Renal pelvis (tissue), 4 donors: Measurements from ENCODE around the gene FGFR3. TPM values are rescaled to one million over a fixed set of nuclear protein-coding genes. Genes with fewer than 3 reads are reported as not detected.

Experiments
- DNase-seq: peaks from one replicate; pipeline ENCODE4 v3.0.0-alpha.2; 2013
- polyA plus RNA-seq, 3 donors: library from polyadenylated mRNA; unstranded; fragments of 120-200 nt; gene quantifications; one replicate each; pipeline ENCODE4 v1.2.1, GENCODE V29; 2013; ENCODE audit not compliant: insufficient read length in 3 of 3

The FGFR3 gene
- polyA plus RNA-seq, 3 donors, result 106 to 147 (median 144) TPM

- no peak for DNase-seq
Measured at GRCh38 chr4:1767770-1768366, 25.2 kb upstream of the FGFR3 start.

- DNase-seq, result no peak
Measured at GRCh38 chr4:1768367-1769034, 24.6 kb upstream of the FGFR3 start.

- no peak for DNase-seq
Measured at GRCh38 chr4:1769692-1770091, 23.4 kb upstream of the FGFR3 start.

DNA sequence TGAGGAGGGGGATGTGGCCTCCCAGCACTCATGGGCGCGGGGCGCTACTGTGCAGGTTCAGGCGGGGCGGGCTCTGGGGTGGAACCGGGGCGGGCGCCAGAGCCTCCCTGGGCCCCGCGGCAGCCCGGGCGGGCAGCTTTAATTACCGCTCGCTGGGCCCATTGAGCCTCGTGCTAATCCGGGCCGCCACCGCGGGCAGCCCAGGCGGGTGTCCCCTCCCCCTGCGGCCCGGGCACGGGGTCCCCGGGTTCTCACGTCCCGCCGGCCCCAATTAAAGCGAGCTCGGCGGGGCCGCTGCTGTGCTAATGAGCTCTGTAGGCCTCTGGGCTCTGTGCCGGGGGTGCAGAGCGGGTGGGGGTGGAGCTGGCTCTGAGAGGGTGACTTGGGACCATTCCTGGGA is 22.8 kb upstream of the FGFR3 start:
- no peak for DNase-seq

GRCh38 chr4:1770791-1771231 is 22.3 kb upstream of the FGFR3 start:
- no peak for DNase-seq

DNA sequence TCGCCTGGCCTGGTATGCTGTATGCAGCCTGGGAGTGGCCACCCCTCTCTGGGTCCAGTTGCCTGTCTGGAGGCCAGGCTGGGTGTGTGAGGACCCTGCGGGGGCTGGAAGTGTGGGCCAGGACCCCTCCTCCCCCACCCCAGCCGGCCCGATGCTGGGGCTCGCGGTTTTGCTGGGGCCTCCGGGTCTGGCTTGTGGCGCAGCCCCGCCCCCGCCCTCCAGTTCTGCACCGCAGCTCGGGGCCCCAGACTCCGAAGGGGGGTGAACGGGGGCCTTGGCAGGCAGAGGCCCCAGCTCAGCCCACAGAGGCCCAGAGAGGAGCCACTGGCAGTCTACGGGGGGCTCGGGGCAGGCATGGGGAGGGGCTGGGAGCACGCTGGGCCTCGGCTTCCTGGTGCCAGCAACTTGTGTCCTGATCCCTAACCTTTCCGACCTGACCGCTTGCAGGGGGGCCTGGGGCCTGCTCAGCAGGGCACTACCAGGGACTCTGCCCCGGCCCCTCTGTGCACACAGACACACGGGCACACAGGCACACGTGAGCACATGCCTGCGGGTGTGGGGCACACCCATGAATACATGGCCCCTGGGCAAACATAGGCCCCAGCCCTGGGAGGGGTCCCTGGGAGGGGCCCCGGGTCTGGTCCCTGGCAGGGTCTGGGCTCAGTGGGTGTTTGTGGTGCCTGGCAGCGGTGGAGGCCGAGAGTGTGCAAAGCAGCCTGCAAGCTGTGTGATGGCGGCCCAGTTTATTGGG is 21.4 kb upstream of the FGFR3 start:
- DNase-seq, result no peak

DNA sequence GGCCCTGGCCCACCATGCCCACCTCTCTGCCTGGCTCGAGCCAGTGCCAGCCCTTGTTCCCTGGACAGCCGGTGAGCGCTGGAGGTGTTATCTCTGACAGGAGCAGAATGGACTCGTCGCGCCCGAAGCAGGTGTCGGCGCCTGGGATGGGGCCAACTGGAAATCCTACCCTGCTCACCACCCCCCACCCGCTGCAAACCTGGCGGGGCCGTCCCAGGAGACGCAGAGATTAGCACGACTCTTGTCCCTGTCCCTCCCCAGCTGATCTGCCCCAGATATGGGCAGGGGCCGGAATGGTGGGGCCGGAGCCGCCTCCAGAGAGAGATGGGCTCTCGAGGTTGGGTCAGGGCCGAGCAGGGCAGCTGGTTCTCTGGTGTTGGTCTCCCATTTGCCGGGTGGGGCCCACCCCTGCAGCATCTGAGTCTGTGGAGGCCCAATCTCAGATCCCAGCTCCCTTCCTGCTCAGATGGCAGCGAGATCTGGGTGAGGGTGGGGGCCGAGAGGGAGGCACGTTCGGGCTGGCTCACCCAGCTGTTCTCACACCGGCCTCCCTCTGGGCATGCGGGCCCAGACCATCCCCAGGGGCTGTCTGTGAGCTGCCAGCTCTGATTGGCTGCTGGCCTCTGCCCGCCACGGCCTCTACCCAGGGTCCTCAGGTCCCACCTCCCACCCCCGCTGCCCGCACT is 20.1 kb upstream of the FGFR3 start:
- no peak for DNase-seq

DNA sequence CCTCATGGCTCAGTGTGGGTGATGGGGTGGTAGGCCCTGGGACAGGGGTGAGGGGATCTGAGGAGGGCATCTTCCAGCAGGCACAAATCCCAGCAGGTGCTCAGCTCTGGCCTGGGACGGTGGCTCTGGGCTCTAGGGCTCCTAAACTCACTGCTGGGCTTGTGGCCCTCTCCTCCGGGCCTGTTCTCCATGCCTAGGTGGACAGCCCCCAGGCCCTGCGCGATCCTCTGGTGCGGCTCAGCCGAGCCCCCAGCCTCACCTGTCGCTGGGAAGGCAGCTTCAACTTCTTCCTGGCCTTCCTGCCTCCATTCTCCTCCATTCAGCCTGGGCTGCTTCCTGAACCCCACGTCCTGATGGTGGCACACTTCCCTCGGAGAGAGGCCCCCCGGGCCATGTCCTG is 19.3 kb upstream of the FGFR3 start:
- no peak for DNase-seq

- no peak for DNase-seq
Measured at GRCh38 chr4:1775731-1776500, 17.2 kb upstream of the FGFR3 start.

- no peak for DNase-seq
Measured at GRCh38 chr4:1776521-1777161, 16.5 kb upstream of the FGFR3 start.

DNA sequence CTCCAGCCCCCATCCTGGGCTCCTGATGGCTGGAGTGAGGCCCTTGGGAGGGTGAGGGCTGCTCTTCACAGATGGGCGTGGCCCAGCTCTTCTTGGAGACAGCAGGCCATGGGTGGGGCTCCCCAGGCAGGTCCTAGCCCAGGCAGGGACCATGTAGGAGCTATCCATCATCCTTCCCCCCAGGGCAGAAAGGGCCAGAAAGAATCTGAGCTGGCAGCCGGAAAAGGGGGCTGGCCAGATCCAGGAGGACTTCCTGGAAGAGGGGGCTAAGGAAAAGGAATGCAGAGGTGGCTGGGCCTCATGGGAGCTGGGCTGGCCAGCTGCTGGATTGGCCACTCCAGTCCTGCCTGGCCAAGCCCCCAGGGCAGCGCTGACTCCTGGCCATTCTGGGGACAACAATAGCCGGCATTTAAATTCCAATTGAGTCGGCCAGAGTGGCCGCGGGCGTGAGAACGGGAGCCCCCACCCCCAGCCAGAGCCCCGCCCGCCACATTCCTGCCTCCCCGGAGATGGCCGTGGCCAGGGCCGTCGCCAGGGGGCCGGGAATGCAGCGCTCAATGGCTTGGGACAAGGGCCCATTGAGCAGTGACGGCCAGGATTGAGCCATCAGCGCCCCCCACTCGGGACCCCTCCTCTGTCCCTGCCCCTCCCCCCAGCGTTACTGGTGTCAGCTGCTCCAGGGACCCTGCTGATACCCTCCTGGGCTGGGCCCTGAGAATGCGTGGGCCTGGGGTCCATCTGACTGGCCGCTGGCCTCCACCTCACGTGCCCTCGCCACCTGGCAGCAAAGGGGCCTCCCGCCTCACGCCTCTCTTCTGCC is 15.1 kb upstream of the FGFR3 start:
- DNase-seq, result no peak

- DNase-seq, result no peak
Measured at GRCh38 chr4:1778642-1779392, 14.3 kb upstream of the FGFR3 start.

GRCh38 chr4:1779588-1780382 is 13.3 kb upstream of the FGFR3 start:
- no peak for DNase-seq

DNA sequence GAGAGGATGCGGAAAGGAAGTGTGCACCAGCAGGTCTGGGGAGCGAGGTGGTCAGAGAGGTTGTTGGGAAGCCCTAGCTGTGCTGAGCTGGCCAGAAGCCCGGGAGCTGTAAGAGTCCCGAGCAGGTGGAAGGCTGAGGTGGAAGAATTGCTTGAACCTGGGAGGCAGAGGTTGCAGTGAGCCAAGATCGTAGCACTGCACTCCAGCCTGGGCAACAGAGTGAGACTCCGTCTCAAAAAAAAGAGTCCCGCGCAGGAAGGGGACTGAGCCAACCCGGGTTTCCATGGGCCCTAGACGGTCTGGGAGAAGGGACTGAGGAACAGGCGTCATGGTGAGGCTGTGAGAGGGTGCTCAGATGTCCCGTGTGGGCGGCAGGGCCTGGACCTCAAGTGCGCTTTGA is 12.7 kb upstream of the FGFR3 start:
- no peak for DNase-seq

- no peak for DNase-seq
Measured at GRCh38 chr4:1783015-1783414, 10.1 kb upstream of the FGFR3 start.

GRCh38 chr4:1783970-1784369 is 9.1 kb upstream of the FGFR3 start:
- DNase-seq, result no peak

DNA sequence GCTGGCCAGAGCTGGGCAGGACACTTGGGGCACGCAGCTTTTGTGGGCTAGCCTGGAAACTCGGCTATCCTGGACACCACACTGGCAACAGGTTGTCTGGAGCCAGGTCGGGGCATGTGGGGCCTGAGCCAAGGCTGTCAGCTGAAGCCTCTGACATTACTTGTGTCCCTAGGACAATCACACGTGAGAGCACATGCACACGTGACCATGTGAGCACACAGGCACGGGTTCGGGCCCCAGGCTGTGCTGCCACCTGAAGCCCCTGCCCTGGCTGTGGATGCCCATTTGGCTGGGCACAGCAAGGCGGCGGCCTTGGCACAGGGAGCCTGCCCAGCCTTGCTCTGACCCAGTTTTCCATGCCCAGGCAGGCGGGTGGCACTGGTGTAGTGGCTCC is 8.7 kb upstream of the FGFR3 start:
- DNase-seq, result no peak

DNA sequence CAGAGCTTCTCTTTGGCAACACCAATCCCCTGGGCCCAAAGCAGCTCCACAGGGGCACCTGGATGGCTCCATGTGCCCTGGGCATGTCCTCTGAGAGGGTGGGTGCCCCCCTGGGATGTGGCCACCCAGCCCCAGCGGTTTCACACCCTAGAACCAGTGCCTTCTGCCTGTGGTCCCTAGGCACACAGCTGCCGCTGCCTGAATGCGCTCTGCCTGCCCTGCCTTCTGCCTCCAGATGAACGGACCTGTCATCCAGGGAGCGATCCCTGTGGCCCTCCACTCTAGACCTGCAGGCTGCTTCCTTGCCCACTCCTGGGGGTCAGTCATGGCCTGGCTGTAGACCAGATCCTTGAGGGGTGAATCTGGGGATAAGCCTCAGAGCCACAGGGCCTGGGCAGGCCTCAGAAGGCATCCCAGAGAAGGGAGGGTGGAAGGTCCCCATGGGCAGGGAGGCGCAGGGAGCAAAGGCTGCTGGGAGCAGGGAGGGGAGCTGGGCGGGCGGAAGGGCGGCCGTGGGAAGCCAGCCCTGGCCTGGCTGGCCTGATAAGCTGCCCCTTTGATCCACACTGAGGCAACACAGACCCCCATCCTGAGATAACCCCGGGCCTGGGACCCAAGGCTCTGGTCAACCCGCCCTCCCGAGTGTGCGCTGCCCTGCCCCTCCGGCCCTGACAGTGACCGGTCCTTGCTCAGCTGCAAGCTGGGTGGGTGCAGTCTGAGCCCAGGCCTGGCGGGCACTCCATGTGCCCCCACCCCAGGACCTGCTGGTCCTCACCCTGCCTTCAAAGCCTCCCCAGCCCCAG is 8.1 kb upstream of the FGFR3 start:
- no peak for DNase-seq
